Myometrial cell (primary cell): ENCODE measurements around the gene ACTL6B. TPM values are rescaled to one million over a fixed set of nuclear protein-coding genes. Genes with fewer than 3 reads are reported as not detected.

Experiments
- total RNA-seq: library from RNA; depleted of rRNA; stranded (reverse); fragments of >200 nt; gene quantifications from 2 replicates; pipeline ENCODE4 v1.2.3, GENCODE V29; 2015

The ACTL6B gene
- not detected in 2 replicates for total RNA-seq

GRCh38 chr7:100655908-100656674, at the start of gene ACTL6B:
Gene ACTL6B (minus strand): TSS chr7:100656448. CDS start chr7:100656354, 94 bp downstream.

GRCh38 chr7:100694098-100694745, 38.0 kb upstream of the ACTL6B start, which contains the start of gene GIGYF1:
Gene GIGYF1 (minus strand): TSS chr7:100694250. CDS start chr7:100688238, 6,012 bp downstream.

GRCh38 chr7:100673302-100673941, 17.2 kb upstream of the ACTL6B start, which contains the start of gene GNB2:
Gene GNB2 (plus strand): TSS chr7:100673740. CDS start chr7:100676266, 2,526 bp downstream.

GRCh38 chr7:100641463-100641859, 14.8 kb downstream of the ACTL6B start, which contains the start of gene TFR2:
Gene TFR2 (minus strand): TSS chr7:100641552. CDS start chr7:100641509, 43 bp downstream.

GRCh38 chr7:100611983-100612729, 44.1 kb downstream of the ACTL6B start, which contains the start of gene MOSPD3:
Gene MOSPD3 (plus strand): TSS chr7:100612540. CDS start chr7:100612792, 252 bp downstream.

Other genes with a start within 250 kb of the ACTL6B start
- 0.71 and 4.3 TPM in 2 replicates for gene ZCWPW1, start 227.7 kb downstream of the ACTL6B start, total RNA-seq
- gene MEPCE, start 226.6 kb downstream of the ACTL6B start, total RNA-seq = 23.4 and 24.2 TPM in 2 replicates
- 23.7 and 57.1 TPM in 2 replicates for gene PPP1R35, start 220.0 kb downstream of the ACTL6B start, total RNA-seq
- 0.86 TPM in 1 of 2 replicates, not detected in the other for gene SPACDR, start 192.2 kb downstream of the ACTL6B start, total RNA-seq
- 48.7 and 55.9 TPM in 2 replicates for gene TSC22D4, start 177.2 kb downstream of the ACTL6B start, total RNA-seq
- gene NYAP1, start 172.5 kb downstream of the ACTL6B start, total RNA-seq = 1.4 and 3.4 TPM in 2 replicates
- gene AGFG2, start 117.2 kb downstream of the ACTL6B start, total RNA-seq = 13.3 and 24.3 TPM in 2 replicates
- not detected in 2 replicates for gene SAP25, start 82.5 kb downstream of the ACTL6B start, total RNA-seq
- gene LRCH4, start 70.3 kb downstream of the ACTL6B start, total RNA-seq = 39.8 and 45.4 TPM in 2 replicates
- gene FBXO24, start 70.1 kb downstream of the ACTL6B start, total RNA-seq = under 0.01 and 0.18 TPM in 2 replicates
- 289 and 397 TPM in 2 replicates for gene PCOLCE, start 54.1 kb downstream of the ACTL6B start, total RNA-seq
- 14.4 and 15.3 TPM in 2 replicates for gene MOSPD3, start 43.9 kb downstream of the ACTL6B start, total RNA-seq
- 0.35 TPM in 1 of 2 replicates, not detected in the other for gene TFR2, start 14.9 kb downstream of the ACTL6B start, total RNA-seq
- gene GNB2, start 17.3 kb upstream of the ACTL6B start, total RNA-seq = 294 and 391 TPM in 2 replicates
- gene GIGYF1, start 37.8 kb upstream of the ACTL6B start, total RNA-seq = 10.1 TPM in 2 replicates
- 43.2 and 51.6 TPM in 2 replicates for gene POP7, start 49.7 kb upstream of the ACTL6B start, total RNA-seq
- gene EPO, start 64.0 kb upstream of the ACTL6B start, total RNA-seq = not detected in 2 replicates
- not detected in 2 replicates for gene ZAN, start 77.1 kb upstream of the ACTL6B start, total RNA-seq
- 33.1 and 53.0 TPM in 2 replicates for gene EPHB4, start 171.1 kb upstream of the ACTL6B start, total RNA-seq
- gene SLC12A9, start 196.3 kb upstream of the ACTL6B start, total RNA-seq = 17.2 and 25.7 TPM in 2 replicates
- 140 and 172 TPM in 2 replicates for gene TRIP6, start 210.9 kb upstream of the ACTL6B start, total RNA-seq
- 60.1 and 105 TPM in 2 replicates for gene SRRT, start 218.7 kb upstream of the ACTL6B start, total RNA-seq
- gene UFSP1, start 233.3 kb upstream of the ACTL6B start, total RNA-seq = 11.2 and 14.7 TPM in 2 replicates
- not detected in 2 replicates for gene ACHE, start 239.4 kb upstream of the ACTL6B start, total RNA-seq